GM19463 (cell line): ENCODE data around the gene TMEM44.
"Not testable (repeated sequence)": the region's sequence is repeated elsewhere in the genome, so short reads cannot be mapped to it uniquely, and the experiment has no call there.

Experiments used
- ATAC-seq: cut with Tn5 transposase; IDR thresholded peaks from one replicate; pipeline ENCODE4 v1.9.1; 2021; ENCODE audit warnings: mild to moderate bottlenecking, moderate library complexity; ENCODE audit not compliant: unreplicated experiment

TMEM44 gene

DNA sequence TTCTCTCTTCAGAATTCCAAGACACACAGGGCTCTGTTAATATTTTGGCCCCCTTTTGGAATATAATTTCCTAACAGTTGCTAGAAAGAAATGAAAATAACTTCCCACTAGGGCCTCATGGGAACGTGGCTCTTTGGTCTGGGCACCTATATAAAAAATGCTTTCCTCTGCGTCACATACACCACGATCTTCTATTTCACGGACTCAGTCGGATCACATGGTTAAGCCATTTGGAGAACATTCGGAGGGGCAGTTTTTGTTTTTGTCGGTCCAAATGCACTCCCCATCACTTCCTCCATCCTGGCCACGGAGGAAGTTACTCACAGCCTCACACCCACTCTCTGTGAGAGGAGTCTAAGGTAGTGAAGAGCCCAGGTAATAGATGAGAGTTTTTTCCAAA, 21.0 kb downstream of the TMEM44 start:
- ATAC-seq: no peak

DNA sequence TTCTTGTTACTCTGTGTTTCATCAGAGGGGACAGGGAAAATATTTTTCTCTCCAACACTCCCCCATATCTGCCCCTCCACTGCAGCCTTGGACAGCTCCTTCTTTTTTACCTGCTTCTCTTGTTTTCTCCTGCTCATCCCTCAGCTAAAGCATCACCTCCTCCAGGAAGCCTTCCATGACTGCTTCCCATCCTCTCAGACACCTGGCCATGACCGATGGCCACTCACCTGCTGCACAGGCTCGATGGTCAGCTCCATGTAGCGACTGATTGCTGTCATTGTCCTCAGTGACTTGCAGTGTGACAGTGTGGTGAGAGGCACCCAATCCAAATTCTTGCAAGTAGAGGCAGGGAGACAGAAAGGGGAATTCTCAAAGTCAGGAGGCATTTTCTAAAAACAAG, 22.5 kb downstream of the TMEM44 start:
- ATAC-seq: no peak

DNA sequence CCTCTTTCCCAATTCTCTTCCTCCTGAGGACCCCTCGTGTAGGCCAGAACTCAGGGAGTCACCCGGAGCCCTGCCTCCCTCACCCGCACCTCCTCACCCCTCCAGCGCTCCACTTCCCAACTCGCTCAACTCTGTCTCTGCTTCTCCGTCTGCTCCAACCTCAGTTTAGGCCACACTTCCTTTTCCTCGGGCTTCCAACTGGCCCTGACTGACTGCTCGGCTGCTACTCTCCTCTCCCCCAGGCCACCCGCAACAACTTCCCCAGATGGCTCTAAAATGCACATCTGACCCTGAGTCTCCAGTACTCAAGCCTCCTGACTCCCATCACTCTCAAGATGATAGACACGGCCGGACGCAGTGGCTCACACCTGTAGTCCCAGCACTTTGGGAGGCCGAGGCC, 23.6 kb downstream of the TMEM44 start:
- no peak for ATAC-seq

DNA sequence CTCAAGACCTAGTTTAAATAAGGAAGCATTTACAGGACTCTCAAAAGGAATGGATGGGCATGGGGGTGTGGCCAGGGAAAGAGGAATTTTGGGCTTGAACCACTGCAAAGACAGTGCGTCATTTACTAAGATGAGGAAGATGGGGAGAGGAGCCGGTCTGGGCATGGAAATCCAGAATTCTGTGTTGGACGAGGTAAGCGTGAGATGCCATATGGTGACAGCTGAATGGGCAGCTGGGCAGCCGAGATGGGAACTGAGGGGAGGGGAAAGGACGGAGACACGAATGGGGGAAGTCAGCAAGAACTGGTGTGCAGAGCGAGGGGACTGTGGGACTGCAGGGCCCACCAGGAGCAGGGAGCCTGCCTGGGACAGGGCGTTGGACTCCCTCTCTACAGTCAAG, 24.2 kb downstream of the TMEM44 start:
- no peak for ATAC-seq

DNA sequence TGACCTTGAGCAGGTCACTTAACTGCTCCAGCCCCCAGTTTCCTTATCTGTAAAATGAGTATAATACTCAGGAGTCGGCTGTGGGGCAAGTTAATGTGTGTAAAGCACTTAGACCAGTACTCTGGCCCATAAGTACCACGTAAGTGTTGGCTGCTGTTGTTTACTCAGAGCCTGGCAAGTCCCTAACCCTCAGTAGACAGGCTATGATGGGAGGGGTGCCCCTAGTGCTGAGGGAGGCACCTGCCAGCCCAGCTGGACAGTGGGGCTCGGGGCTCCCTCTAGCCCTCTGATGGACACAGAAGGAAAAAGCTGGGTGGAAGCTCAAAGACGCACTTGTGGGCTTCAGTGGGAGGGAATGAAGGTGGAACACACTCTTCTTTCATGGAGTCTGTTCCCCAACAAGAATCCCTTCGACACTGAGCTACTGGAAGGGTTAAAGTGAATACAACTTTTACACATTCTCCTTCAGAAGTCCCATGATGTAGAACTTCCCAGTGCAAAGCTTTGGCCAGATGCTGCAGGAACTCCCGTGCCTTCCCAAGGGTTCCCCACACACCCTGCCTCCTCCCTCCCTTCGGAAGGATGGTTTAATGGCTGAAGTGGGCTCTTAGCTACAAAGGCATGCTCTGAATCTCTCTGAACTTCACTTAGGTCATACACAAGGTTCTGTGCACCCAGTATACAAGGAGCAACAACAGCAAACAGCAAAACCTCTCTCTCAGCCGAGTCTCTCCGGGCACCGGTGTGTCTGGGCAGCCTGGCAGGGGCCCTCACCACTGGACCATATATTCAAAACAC, 25.4 kb downstream of the TMEM44 start:
- no peak for ATAC-seq

DNA sequence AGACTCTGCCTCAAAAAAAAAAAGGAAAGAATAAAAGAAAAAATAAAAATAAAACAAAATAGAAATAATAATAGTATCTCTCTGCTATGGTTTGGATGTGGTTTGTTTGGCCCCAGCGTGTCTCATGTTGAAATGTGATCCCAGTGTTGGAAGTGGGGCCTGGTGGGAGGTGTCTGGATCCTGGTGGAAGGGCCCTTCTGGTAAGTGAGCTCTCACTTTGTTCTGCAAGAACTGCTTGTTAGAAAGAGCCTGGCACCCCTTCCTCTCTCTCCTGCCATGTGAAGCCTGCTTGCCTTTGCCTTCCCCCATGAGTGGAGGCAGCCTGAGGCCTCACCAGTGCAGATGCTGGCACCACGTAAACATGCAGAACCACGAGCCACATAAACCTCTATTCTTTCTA, 26.3 kb downstream of the TMEM44 start:
- ATAC-seq: no peak

DNA sequence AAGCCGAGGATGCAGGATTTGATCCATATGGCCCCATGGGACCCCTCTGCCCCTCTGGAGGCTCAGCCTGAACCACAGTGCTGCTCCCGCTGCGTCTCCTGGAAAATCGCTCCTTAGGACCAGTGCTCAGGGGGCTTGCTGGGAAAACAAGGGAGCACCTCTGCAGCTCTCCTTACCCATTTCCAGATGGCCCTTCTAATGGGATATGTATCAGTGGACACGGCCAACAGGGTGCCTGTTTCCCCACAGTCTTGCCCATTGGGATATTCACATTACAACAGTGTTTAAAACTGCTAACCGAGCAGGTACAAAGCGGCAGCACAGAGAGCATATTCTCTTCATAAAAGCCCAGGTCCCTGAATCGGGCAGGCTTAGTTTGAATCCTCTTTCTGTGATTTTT, 27.1 kb downstream of the TMEM44 start:
- no peak for ATAC-seq

DNA sequence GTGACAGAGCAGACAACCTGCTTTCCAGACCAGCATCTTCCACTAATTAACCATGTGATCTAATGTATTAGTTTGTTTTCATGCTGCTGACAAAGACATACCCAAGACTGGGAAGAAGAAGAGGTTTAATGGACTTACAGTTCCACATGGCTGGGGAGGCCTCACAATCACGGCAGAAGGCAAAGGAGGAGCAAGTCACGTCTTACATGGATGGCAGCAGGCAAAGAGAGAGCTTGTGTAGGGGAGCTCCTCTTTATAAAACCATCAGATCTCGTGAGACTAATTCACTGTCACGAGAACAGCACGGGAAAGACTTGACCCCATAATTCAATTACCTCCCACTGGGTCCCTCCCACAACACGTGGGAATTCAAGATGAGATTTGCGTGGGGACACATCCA, 27.9 kb downstream of the TMEM44 start:
- ATAC-seq: not testable (repeated sequence)

DNA sequence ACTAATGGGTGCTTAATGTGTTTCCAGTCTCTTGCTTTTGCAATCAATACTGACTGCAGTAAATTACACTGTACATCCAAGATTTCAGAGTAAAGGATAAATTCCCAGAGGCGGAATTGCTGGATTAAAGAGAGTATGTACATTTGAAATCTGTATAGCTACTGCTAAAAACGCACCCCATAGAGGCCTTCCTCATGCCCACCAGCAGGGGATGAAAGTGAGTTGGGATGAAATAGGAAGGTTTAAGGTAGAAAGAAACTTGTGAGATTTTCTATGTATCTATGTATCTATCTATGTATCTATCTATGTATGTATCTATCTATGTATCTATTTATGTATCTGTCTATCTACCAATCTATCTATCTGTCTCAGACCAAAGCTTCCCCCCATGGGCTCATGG, 28.4 kb downstream of the TMEM44 start:
- no peak for ATAC-seq

DNA sequence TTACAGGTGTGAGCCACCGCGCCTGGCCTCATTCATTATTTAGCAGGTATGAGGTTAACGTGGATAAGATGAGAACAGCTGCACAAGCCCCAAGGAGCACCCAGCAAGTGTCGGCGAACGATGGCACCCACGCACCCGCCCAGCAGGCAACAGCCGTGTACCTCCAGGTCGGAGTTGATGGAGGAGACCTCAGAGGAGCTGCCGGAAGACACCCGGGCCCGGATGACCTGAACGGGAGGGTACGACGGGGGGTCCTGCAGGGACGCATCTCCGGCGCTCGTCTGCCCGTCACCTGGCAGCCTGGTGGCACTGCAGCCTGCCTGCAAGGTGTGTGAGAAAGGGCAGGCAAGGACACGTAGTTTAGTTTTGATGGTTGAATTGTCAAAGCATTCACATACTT, 29.1 kb downstream of the TMEM44 start:
- ATAC-seq: no peak

DNA sequence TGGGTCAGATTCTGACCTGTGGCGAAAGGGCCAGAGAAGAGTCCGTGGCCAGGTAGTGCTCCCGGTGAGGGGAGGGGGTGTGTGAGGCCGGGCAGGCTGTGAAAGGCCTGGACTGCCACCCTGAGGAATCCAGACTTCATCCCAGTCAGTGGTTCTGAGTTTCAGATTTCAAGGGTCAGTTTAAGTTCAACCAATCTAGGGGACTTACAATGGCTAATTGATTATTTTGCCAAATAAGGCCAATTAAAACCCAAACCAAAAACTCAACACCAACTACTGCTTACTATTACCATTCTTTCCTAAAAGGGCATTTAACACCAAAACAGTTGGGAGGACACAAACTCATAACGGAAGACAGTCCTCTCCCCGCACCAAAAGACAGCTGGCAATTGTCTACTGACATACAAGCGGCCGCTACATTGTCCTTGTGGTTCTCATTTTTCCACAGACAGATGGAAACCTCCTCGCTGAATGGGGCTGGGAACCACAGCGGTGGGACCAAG, 30.5 kb downstream of the TMEM44 start:
- no peak for ATAC-seq

DNA sequence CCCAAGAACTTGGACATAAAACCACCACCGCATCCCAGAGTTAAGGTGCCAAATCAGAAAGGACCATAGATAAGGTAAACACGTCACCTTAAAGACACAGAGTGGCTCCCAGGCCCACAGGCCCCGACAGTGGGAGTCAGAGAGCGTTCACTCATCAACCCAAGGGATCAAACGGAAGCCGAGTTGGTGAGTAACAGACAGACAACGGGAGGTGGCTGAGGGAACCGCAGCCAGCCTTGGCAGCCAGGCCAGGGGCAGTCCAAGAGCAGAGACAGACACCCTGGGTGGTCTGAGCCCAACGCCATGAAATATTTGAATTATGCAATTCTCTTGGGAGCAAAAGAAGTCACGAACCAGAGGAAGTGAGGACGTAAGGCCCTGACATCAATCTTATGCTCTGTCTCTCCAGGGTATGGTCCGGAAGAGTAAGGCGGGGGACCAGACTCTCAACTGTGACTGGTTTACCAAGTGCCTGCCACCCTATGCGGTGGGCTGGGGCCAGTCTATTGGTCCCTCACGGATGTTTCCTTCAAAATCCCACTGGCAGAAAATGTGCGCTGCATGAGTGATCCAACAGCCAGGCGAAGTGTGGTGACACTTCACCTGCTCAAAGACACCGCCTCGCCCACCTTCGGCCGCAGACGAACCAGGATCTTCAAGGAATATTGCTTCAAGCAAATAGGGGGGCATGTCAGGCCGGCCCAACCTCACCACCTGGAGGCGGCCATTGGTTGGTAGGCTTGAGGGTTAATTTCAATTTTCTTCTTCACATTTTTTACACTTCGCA, 34.3 kb downstream of the TMEM44 start:
- ATAC-seq: no peak

DNA sequence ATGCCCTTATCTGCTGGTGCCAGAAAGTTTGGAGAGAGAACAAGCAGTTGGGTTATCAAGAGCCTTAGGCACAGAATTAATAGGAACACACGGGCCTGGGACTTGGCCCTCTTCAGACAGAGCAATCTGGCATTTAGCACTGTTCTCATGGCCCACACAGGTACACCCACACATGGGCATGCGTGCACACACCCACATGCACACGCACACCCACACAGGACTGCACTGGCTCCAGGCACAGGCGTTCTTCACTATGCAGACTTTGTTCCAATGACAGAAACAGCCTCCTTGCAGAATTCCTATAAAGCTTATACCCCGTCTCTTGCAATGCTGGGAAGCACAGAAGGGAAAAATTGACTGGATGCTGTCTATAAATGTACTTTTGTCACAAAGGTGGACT, 36.3 kb downstream of the TMEM44 start:
- no peak for ATAC-seq

DNA sequence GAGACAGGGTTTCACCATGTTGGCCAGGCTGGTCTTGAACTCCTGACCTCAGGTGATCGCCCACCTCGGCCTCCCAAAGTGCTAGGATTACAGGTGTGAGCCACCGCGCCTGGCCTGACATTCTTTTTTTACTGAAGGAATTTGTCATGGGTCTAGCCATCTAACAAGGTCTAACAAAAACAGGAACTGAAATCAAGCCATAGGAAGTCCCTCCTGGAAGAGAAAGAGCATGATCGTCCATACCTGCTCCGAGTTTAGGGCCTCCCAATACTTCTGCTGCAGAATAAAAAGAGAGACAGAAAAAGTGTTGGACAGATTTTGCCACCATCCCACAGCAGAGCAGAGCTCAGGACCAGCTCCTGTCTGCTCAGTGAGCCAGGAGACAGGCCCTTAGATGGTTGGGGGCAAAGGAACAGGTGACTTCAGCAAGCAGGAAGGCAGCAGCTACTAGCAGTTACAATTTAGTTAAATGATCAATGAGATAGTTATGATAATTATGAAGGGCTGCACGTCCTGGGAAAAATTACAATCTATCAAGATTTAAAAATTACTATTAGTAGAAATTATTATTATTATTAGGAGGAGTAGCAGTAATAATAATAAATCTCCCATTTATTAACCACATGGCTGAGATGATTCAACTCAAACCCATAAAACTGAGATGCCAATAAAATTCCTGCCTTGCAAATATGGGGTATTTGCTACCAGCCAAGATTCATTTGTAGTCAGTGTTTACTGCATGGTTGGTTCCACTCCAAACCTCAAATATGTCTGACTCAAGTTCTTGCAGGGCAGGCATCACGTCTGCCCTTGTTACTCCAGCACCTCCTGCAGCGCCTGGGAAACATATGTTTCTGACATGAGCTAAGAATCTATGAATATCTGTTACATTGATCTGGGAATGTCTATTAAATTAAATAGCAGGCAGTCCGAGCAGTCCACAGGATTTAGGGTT, 40.1 kb downstream of the TMEM44 start:
- ATAC-seq: no peak

DNA sequence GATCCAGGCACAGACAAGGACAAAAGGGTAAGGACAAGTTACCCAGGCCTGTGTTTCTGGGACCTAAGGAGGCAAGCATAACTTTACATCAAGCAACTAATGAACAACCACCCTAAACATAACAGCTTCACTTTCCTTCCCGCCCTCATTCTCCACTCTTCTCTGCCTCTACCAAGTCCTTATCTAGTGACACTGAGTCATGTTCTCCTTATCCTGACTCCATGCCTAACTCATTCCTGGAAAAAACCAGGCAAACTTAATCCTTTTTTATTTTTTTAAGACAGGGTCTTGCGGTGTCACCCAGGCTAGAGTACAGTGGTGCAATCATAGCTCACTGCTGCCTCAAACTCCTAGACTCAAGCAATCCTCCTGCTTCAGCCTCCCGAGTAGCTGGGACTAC, 44.5 kb downstream of the TMEM44 start:
- ATAC-seq: no peak

DNA sequence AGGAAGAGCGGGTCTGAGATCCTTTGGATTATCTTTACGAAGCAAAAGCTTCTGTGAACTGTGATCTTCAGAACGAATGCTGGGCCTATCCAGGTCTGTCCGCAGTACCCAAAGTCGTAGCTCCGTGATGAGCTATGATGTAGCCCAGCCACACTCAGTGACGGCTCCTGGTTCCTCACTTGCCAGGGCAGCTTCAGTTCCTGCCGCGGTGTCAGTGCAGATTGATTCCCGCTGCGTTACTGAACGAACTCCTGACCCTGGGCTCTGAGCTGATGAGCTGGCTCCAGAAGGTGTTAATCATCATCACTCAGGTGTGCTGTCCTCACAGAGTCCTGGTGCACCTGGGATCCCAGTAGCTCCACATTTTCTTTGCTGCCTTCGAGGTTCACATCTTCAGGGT, 45.0 kb downstream of the TMEM44 start:
- no peak for ATAC-seq

DNA sequence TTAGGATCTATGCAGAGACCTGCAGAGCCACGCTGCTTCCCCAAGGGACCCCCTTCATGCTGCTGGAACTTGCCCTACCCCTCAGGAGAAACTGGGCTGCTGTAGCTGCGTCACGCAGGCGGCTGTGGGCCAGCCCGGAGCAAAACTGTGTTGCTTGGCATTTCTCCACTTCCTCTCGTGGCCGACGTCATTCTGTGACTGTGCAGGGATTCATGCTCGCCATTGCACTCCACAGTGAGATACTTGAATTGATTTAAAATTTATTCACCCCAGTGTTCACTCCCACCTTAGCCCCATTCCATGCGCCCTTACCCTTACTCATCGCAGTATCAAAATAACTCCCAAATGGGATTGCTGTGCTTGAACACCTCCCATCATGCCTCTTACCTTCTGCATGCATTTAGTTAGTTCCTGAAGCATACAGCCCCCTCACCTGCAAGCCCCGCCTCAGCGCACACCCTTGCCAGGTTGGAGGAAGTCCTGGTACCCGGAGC, 45.7 kb downstream of the TMEM44 start:
- ATAC-seq: no peak

DNA sequence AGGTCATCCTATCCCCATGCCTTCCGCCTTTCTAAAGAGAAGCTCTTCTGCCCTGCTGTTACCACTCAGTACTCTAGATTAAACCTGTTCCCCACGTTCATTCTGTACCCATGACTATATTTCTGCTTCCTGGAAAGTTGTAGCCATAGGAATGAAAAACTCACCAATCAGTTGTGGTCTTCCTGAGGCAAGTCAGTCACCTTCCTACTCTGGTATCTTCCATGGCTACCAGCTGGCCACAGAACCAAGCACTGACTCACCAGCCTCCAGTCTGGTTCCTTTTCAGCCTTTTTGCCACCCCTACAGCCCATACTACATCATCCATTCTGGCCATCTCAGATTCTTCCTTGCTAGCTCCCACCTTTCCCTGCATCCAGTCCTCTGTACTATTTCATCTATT, 46.4 kb downstream of the TMEM44 start:
- ATAC-seq: no peak

DNA sequence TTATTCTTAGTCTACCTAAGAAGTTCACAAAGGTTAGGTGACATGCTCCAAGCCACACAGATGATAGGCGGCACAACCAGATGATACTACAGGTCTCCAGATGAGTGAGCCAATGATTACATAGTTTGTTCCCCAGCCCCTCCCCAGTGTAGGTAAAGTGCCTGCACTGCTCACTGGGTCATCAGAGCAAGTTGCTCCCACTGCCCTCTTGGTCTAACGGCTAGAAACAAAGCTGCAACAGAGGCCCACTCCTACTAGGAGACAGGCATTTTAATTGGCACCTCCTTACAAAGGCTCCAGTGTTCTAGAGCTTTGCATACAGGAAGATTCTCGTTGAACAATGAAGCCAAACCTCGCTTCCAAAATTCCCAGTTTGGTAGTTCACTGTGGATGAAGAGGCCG, 47.3 kb downstream of the TMEM44 start:
- no peak for ATAC-seq

DNA sequence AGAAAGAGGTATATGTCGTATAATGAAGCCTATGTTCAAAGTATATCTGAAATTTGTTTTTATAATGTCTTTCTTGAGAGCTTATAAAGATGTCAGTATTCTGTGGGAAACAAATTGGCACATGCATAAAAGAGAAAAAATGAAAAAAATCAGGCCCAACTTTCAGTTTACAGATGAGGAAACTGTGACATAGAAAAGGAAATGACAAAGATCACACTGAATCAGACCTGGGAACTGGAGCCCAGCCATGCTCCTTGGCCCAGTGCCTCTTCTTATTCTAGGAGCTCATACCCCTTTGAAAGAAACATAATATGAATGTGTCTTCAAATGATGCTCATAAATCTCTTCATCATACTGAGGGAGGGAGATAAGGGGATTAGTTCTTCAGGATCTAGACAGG, 48.4 kb downstream of the TMEM44 start:
- ATAC-seq: no peak

DNA sequence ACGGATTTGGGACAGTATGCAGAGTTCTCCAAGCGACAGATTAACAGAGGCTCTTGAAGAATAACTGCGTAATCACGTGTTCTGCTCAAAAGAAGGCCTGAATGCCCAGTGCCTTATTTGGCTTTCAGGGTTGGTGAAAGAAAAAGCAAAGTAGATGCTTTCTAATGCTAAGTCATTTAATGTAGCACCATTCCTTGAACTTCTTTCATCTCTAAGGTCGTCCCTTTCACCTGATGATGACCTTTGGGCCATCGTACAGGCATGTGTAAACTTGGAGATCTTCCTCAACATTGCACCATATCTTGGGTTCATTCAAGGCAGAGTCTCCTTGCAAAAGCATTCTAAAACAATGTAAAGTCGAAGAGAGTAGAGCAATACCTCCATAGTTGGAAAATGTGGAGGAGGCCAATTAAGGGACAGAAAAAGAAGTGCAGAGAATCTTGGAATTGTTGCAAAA, 48.9 kb downstream of the TMEM44 start:
- no peak for ATAC-seq
